ENCODE data around the gene HID1.
"Not testable (repeated sequence)": the region's sequence is repeated elsewhere in the genome, so short reads cannot be mapped to it uniquely, and the experiment has no call there.

DNA sequence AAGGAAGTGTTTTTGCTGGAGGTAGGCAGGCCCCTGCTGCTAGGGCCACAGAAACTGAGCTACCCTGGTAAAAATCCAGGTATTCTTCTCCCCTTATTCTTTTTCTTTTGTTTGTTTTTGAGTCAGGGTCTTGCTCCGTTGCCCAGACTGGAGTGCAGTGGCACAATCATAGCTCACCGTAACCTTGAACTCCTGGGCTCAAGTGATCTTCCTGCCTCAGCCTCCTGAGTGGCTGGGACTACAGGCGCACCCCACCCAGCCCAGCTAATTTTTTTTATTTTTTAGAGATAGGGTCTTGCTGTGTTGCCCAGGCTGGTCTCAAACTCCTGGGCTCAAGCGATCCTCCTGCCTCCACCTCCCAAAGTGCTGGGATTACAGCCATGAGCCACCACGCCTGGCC, 3.1 kb downstream of the HID1 start:
- not testable (repeated sequence) for TF ChIP-seq MEIS2 (IDR thresholded peaks at IDR 0.05; ENCODE audit: partially characterized antibody); RFX5 (IDR thresholded peaks at IDR 0.05; ENCODE audit: low read depth, low read length); TBP (optimal IDR thresholded peaks at IDR 0.05; ENCODE audit: low read depth, low read length); ZNF274 (IDR thresholded peaks at IDR 0.05; ENCODE audit: borderline replicate concordance, low read depth, low read length); MTA3 (IDR thresholded peaks at IDR 0.05; ENCODE audit: borderline replicate concordance); FOXM1 (IDR thresholded peaks at IDR 0.05; ENCODE audit: low read depth); FOXM1 (CRISPR knock-in tag; IDR thresholded peaks at IDR 0.05; ENCODE audit: low read depth); SAP30 (IDR thresholded peaks at IDR 0.05; ENCODE audit: borderline replicate concordance, insufficient read depth, low read depth, low read length, poor library complexity, severe bottlenecking); EHMT2 (IDR thresholded peaks at IDR 0.05); EP300 (IDR thresholded peaks at IDR 0.05; ENCODE audit: low read length)
- TF ChIP-seq, protein P1, sequence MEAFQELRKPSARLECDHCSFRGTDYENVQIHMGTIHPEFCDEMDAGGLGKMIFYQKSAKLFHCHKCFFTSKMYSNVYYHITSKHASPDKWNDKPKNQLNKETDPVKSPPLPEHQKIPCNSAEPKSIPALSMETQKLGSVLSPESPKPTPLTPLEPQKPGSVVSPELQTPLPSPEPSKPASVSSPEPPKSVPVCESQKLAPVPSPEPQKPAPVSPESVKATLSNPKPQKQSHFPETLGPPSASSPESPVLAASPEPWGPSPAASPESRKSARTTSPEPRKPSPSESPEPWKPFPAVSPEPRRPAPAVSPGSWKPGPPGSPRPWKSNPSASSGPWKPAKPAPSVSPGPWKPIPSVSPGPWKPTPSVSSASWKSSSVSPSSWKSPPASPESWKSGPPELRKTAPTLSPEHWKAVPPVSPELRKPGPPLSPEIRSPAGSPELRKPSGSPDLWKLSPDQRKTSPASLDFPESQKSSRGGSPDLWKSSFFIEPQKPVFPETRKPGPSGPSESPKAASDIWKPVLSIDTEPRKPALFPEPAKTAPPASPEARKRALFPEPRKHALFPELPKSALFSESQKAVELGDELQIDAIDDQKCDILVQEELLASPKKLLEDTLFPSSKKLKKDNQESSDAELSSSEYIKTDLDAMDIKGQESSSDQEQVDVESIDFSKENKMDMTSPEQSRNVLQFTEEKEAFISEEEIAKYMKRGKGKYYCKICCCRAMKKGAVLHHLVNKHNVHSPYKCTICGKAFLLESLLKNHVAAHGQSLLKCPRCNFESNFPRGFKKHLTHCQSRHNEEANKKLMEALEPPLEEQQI (IDR thresholded peaks at IDR 0.05): not testable (repeated sequence)
- TF ChIP-seq, protein P2, sequence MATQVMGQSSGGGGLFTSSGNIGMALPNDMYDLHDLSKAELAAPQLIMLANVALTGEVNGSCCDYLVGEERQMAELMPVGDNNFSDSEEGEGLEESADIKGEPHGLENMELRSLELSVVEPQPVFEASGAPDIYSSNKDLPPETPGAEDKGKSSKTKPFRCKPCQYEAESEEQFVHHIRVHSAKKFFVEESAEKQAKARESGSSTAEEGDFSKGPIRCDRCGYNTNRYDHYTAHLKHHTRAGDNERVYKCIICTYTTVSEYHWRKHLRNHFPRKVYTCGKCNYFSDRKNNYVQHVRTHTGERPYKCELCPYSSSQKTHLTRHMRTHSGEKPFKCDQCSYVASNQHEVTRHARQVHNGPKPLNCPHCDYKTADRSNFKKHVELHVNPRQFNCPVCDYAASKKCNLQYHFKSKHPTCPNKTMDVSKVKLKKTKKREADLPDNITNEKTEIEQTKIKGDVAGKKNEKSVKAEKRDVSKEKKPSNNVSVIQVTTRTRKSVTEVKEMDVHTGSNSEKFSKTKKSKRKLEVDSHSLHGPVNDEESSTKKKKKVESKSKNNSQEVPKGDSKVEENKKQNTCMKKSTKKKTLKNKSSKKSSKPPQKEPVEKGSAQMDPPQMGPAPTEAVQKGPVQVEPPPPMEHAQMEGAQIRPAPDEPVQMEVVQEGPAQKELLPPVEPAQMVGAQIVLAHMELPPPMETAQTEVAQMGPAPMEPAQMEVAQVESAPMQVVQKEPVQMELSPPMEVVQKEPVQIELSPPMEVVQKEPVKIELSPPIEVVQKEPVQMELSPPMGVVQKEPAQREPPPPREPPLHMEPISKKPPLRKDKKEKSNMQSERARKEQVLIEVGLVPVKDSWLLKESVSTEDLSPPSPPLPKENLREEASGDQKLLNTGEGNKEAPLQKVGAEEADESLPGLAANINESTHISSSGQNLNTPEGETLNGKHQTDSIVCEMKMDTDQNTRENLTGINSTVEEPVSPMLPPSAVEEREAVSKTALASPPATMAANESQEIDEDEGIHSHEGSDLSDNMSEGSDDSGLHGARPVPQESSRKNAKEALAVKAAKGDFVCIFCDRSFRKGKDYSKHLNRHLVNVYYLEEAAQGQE (IDR thresholded peaks at IDR 0.05; ENCODE audit: borderline replicate concordance): not testable (repeated sequence)
- TF ChIP-seq, protein P2 (CRISPR knock-in tag; IDR thresholded peaks at IDR 0.05; ENCODE audit: low read depth): not testable (repeated sequence)
- TF ChIP-seq, protein P3, sequence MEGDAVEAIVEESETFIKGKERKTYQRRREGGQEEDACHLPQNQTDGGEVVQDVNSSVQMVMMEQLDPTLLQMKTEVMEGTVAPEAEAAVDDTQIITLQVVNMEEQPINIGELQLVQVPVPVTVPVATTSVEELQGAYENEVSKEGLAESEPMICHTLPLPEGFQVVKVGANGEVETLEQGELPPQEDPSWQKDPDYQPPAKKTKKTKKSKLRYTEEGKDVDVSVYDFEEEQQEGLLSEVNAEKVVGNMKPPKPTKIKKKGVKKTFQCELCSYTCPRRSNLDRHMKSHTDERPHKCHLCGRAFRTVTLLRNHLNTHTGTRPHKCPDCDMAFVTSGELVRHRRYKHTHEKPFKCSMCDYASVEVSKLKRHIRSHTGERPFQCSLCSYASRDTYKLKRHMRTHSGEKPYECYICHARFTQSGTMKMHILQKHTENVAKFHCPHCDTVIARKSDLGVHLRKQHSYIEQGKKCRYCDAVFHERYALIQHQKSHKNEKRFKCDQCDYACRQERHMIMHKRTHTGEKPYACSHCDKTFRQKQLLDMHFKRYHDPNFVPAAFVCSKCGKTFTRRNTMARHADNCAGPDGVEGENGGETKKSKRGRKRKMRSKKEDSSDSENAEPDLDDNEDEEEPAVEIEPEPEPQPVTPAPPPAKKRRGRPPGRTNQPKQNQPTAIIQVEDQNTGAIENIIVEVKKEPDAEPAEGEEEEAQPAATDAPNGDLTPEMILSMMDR (IDR thresholded peaks at IDR 0.05 in 2 of 3, conservative IDR thresholded peaks at IDR 0.05 in 1 of 3; ENCODE audit: insufficient read depth in 2 of 3, low read depth in 1 of 3, low read length in 3 of 3): not testable (repeated sequence)
